Activated CD4-positive, alpha-beta T cell treated with anti-CD3 and anti-CD28 coated beads for 48 hours (primary cell): ENCODE measurements around the gene RAB6C.
"Not testable (repeated sequence)": the region's sequence is repeated elsewhere in the genome, so short reads cannot be mapped to it uniquely, and the experiment has no call there.

Experiments used
- DNase-seq: peaks from one replicate; pipeline ENCODE4 v3.0.0-alpha.2; 2020

The RAB6C gene

GRCh38 chr2:129979629-129980155 is at the start of gene RAB6C:
Gene RAB6C, plus strand, starts transcription at chr2:129979666. Its CDS starts 450 bp downstream, at chr2:129980116.
- DNase-seq, result peak; percentile 3

- no peak for DNase-seq
Measured at GRCh38 chr2:129930451-129930850, 49.0 kb upstream of the RAB6C start.

- DNase-seq, result not testable (repeated sequence)
Measured at GRCh38 chr2:129933387-129933786, 46.1 kb upstream of the RAB6C start.

- DNase-seq, result no peak
Measured at GRCh38 chr2:129934044-129934822, 45.2 kb upstream of the RAB6C start.

GRCh38 chr2:129935118-129935517 is 44.3 kb upstream of the RAB6C start:
- no peak for DNase-seq

- no peak for DNase-seq
Measured at GRCh38 chr2:129936334-129936934, 43.0 kb upstream of the RAB6C start.

- not testable (repeated sequence) for DNase-seq
Measured at GRCh38 chr2:129938850-129939471, 40.5 kb upstream of the RAB6C start.

GRCh38 chr2:129943456-129943855 is 36.0 kb upstream of the RAB6C start:
- not testable (repeated sequence) for DNase-seq

GRCh38 chr2:129945557-129945956 is 33.9 kb upstream of the RAB6C start:
- no peak for DNase-seq

- not testable (repeated sequence) for DNase-seq
Measured at GRCh38 chr2:129947712-129948111, 31.8 kb upstream of the RAB6C start.

GRCh38 chr2:129956171-129956570 is 23.3 kb upstream of the RAB6C start:
- not testable (repeated sequence) for DNase-seq

- DNase-seq, result no peak
Measured at GRCh38 chr2:129957891-129958290, 21.6 kb upstream of the RAB6C start.

GRCh38 chr2:129958736-129959135 is 20.7 kb upstream of the RAB6C start:
- not testable (repeated sequence) for DNase-seq

GRCh38 chr2:129968605-129969004 is 10.9 kb upstream of the RAB6C start:
- DNase-seq, result not testable (repeated sequence)

- DNase-seq, result no peak
Measured at GRCh38 chr2:129975016-129975774, 4.3 kb upstream of the RAB6C start.

GRCh38 chr2:129976969-129977368 is 2.5 kb upstream of the RAB6C start:
- not testable (repeated sequence) for DNase-seq

GRCh38 chr2:129977986-129978385 is 1.5 kb upstream of the RAB6C start:
- DNase-seq, result no peak

GRCh38 chr2:129980246-129980645 is 780 bp downstream of the RAB6C start:
- not testable (repeated sequence) for DNase-seq

- not testable (repeated sequence) for DNase-seq
Measured at GRCh38 chr2:129981689-129982088, 2.2 kb downstream of the RAB6C start.

GRCh38 chr2:129984426-129984825 is 5.0 kb downstream of the RAB6C start:
- DNase-seq, result no peak

GRCh38 chr2:129992415-129993006 is 13.0 kb downstream of the RAB6C start:
- DNase-seq, result not testable (repeated sequence)

GRCh38 chr2:129993151-129993550 is 13.7 kb downstream of the RAB6C start:
- not testable (repeated sequence) for DNase-seq
